Astrocyte of the cerebellum (primary cell): ENCODE data around the gene ZNF516.

ENCODE experiments used
- DNase-seq: peaks from one replicate; pipeline ENCODE4 v3.0.0-alpha.2; 2011; ENCODE audit warnings: low read depth
- H3K4me3 ChIP-seq: 2 replicates; pipeline ENCODE4 v1.5.1; 2011; ENCODE audit warnings: mild to moderate bottlenecking, low read depth, low read length, moderate library complexity
- in situ Hi-C: cut with HindIII; loops from 2 replicates; pipeline ENCODE4 v1.10.0; 2017; ENCODE audit warnings: low sequenced_read_pairs
- TF ChIP-seq, protein P1 (sequence below): IDR thresholded peaks from 2 replicates; pipeline ENCODE4 v1.5.1; 2012; ENCODE audit warnings: low read length, low read depth, moderate library complexity, mild to moderate bottlenecking; ENCODE audit errors: missing control alignments

ZNF516 gene

DNA sequence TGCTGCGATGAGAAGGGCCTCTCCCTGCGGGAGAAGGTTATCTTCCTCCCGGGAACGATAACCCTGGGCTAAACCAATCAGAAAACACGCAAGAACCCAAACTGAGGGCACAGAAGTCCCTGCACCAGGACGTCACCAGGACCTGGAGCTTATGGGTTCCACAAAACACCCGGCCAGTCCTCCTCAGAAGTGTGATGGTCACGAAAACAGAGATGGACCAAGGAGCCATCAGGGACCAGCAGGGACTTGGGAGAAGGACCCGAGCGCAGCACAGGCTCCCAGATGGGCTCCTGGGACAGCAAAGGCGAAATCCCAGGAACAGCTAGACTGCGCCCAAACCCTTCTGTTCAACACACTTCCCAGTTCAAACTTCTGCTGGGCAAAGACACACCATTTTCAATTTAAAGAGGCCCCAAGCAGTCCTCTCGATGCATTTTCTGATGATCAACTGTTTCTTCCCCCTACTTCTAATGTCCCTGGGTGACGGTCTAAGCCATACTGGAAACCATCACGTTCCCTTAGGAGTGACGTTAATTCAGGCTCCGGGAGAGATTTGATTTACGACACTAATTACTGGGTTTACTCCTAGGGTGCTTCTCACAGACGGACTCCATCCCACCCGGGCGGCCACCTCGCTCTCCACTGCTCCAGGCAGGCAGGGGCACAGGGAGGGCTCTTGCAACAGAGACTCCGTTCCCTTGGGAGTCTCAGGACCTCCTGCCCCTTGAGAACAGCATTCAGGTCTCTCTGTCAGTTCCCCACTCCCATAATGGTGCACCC, 29.2 kb downstream of the ZNF516 start:
- TF ChIP-seq, protein P1, sequence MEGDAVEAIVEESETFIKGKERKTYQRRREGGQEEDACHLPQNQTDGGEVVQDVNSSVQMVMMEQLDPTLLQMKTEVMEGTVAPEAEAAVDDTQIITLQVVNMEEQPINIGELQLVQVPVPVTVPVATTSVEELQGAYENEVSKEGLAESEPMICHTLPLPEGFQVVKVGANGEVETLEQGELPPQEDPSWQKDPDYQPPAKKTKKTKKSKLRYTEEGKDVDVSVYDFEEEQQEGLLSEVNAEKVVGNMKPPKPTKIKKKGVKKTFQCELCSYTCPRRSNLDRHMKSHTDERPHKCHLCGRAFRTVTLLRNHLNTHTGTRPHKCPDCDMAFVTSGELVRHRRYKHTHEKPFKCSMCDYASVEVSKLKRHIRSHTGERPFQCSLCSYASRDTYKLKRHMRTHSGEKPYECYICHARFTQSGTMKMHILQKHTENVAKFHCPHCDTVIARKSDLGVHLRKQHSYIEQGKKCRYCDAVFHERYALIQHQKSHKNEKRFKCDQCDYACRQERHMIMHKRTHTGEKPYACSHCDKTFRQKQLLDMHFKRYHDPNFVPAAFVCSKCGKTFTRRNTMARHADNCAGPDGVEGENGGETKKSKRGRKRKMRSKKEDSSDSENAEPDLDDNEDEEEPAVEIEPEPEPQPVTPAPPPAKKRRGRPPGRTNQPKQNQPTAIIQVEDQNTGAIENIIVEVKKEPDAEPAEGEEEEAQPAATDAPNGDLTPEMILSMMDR: no peak
- H3K4me3 ChIP-seq: no peak overlapping the region
- in situ Hi-C loops: no loop called here
- no peak for DNase-seq

DNA sequence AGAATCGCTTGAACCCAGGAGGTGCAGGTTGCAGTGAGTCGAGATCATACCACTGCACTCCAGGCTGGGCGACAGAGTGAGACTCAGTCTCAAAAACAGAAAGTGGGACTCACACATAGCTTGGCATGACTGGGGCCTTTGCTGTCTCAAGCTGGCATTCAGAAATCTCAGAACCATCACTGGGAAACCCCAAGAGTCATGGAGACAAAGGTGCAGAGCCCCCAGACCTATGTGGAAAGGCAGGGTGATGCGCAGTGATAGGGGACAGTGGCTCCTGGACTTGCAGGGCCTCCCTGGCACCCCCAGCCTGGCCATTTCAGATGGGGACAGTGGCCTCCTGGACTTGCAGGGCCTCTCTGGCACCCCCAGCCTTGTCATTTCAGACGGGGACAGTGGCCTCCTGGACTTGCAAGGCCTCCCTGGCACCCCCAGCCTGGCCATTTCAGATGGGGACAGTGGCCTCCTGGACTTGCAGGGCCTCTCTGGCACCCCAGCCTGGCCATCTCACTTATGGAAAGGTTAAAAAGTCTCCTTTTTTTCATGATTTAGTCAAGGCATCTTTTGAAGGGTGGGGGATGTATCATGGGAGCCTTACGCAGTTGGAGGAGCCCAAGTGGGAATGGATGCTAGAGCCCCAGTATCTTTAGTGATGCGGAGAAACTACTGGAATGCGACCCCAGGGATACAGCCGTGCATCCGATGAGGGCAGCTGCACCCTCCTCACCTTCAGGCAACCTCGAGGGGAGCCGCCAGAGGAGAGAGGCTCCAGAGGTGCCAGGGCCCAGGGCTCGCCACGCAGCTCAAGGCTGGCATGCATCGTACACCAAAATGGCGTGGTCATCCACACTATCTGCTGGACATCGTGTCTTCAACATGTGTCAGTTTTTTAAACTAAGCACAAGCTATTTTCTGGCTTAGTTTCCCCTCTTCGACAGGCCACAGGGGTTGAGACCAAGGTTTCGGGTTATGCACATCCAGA, 30.5 kb downstream of the ZNF516 start:
- in situ Hi-C loops: no loop called here
- no peak overlapping the region for H3K4me3 ChIP-seq
- TF ChIP-seq, protein P1: no peak
- DNase-seq: no peak

DNA sequence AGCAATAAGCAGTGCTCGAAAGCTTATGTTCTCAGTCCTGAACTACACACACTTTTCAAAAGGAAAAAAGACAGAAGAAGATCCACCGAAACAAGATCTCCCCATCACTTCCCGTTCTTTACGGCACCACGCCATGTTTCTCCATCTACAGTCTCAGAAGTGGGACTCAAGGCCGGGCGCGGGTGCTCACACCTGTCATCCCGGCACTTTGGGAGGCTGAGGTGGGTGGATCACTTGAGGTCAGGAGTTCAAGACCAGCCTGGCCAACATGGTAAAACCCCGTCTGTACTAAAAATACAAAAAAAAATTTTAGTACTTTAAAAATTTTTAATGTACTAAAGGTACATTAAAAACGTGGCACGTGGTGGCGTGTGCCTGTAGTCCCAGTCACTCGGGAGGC, 31.2 kb downstream of the ZNF516 start:
- TF ChIP-seq, protein P1: no peak
- H3K4me3 ChIP-seq: no peak overlapping the region
- in situ Hi-C loops: no loop called here
- DNase-seq: no peak

DNA sequence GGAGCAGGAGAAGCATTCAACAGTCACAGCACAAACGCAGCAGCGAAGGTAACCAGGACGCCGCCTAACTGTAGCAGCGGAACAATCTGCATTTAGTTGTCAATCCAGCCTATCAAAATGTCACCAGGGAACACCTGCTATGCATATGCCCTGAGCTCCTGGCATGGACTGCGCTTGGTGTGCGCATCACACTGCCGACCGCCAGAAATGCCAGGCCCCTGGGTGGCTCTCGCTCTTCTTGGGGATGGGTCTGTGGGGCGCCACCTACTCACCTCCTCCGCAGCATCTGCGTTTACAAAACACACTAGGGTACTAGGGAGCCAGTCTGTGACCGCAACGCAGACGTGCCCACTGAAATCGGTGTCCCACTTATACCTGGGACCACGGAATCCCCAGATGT, 31.7 kb downstream of the ZNF516 start:
- TF ChIP-seq, protein P1: no peak
- in situ Hi-C loops: no loop called here
- no peak for DNase-seq
- no peak overlapping the region for H3K4me3 ChIP-seq

DNA sequence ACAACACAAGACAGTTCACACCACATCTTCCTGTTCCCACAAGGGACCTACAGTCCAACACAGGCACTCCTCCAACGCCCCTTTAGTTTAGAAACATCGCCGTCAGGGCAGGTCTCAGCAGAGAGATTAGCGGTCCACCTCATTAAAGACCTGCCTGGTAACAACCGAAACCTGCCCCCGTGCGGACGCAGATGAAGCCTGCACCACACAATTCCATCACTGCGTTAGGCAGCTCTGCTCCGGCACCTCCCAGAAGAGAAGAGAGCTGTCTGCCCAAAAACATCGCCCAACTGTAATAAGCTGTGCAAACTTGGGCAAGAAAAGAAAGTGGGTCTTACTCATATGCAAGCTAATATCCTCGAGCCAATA, 32.7 kb downstream of the ZNF516 start:
- H3K4me3 ChIP-seq: no peak overlapping the region
- in situ Hi-C loops: no loop called here
- DNase-seq: no peak
- TF ChIP-seq, protein P1: no peak

DNA sequence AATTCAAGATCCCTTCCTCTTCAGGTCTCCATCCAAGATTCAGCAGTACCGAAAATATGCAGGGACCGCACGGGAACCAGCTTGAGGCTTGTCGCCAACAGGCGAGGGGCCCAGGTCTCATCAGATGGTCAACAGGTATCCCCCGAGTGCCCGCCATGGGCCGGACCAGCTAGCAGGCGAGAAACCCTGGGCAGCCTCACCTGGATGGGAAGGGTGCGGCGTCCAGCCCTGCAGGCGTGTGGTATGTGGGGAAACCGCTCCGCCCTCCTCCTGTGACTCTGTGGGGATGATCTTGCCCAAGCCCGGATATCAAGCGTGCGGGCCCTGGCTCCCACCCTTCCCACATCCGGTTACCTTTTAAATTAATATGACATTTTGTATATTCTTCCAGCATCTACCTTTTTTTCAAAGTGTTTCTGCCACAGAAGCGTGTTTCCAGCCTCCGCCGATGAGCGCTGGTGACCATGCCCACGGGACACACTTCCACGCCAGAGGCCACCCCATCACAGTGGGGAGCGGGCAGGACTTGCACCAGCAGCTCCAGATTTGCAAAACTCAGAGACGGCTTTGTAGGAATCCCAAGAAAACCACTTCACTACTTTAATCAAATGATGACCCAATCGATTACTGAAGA, 33.2 kb downstream of the ZNF516 start:
- H3K4me3 ChIP-seq: no peak overlapping the region
- in situ Hi-C loops: no loop called here
- TF ChIP-seq, protein P1: no peak
- DNase-seq: no peak
